ENCODE results near the gene ACTR8.

GRCh38 chr3:53885239-53885638 lies 3.3 kb upstream of the ACTR8 start:
- TF ChIP-seq CTCF (conservative IDR thresholded peaks at IDR 0.05; ENCODE audit: low read length) = no peak
- no peak for TF ChIP-seq EZH2phosphoT487 (IDR thresholded peaks at IDR 0.05; ENCODE audit: borderline replicate concordance, low read depth, low read length)
